Measurements from ENCODE around the gene LUC7L2. TPM values are rescaled to one million over a fixed set of nuclear protein-coding genes. Genes with fewer than 3 reads are reported as not detected.

The LUC7L2 gene
- total and polyA plus RNA-seq, 9 of the 15 experiments (the other 6 are each of a cell fraction or from before 2014, with no cell fraction given), result 56.1 to 207 (median 141) TPM

DNA sequence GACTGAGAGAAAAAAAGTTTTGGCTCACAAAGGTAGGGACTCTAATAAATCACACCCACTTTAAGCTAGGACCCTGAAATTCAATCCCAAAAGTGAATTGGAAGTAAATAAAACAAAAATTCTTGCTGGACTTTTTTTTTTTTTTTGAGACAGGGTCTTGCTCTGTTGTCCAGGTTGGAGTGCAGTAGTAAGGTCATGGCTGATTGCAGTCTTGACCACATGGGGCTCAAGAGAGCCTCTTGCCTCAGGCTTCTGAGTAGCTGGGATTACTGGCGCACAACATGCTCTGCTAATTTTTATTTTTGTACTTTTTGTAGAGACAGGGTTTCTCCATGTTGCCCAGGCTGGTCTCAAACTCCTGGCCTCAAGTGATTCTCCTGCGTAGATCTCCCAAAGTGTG, 5.0 kb upstream of the LUC7L2 start:
- CTCF ChIA-PET (ENCODE audit: low intra/inter-chr PET ratio), result no interaction called here
- peak in 1 of 4 experiments; percentile 34 for DNase-seq (ENCODE audit: extremely low read depth in 1 of 4, low spot score in 3 of 4)
- Histone ChIP-seq H3K27me3 (ENCODE audit: control insufficient read depth in 2 of 2, insufficient read depth in 2 of 2, low read length in 2 of 2) (no peaks in the 10 kb centered on the region), H3K9ac (ENCODE audit: insufficient read depth in 1 of 2, low read depth in 2 of 2, low read length in 2 of 2) (no peak overlapping the region), H3K36me3 (ENCODE audit: control insufficient read depth, insufficient read depth, low read length) (peaks cover 5% of the 10 kb centered on the region; the same call in 1 of the 3 replicates), H3K4me3 (no peak overlapping the region), H3K27ac (ENCODE audit: extremely low read depth, low read depth, low read length) (no peak overlapping the region), H3K4me2 (ENCODE audit: insufficient read depth, low read length) (no peak overlapping the region), H3K9me3 (replicated peaks; ENCODE audit: control insufficient read depth, insufficient read depth, low read depth, low read length) (no peaks in the 10 kb centered on the region), H3K9me1 (ENCODE audit: control insufficient read depth, insufficient read depth, low read length) (no peaks in the 10 kb centered on the region), H2AFZ (ENCODE audit: low read depth, low read length) (no peak overlapping the region), H3K79me2 (ENCODE audit: control insufficient read depth, insufficient read depth, low read length) (peaks cover 17% of the 10 kb centered on the region), H4K20me1 (replicated peaks; ENCODE audit: control insufficient read depth, insufficient read depth, low read length) (no peaks in the 10 kb centered on the region), H3K4me1 (replicated peaks in 1 of 2; ENCODE audit: control insufficient read depth in 2 of 2, insufficient read depth in 2 of 2, low read length in 2 of 2) (peaks cover 4 to 15% of the 10 kb centered on the region in 2 experiments; a peak in 4 of 5 replicates)
- WGBS (ENCODE audit: insufficient coverage, low coverage, missing lambda C conversion rate), result 90% methylated on average over 2 of the region's 2 CpGs
- intact Hi-C loops (cut with micrococcal nuclease) (no loop called here), in situ Hi-C loops (cut with MboI) (loop anchor here (25.0 kb wide), 1 partner anchor 1392 kb away; no protein-coding TSS in a partner anchor)
- no TSS peak for BruUV-seq (replicated peaks)
- no peak for ATAC-seq
- FAIRE-seq, result no peak
- POLR2A ChIA-PET, result interaction anchor here (0.9 to 2.0 kb wide), 3 partner anchors 9 to 110 kb away, joined by 3 to 5 read pairs (median 3); partner anchors contain the start of gene FMC1
- no peak for TF ChIP-seq CSDE1 (IDR thresholded peaks at IDR 0.05)
- TF ChIP-seq ZNF408 (CRISPR knock-in tag; IDR thresholded peaks at IDR 0.05; ENCODE audit: low read depth), result no peak
- no peak for TF ChIP-seq YY1 (IDR thresholded peaks at IDR 0.05; ENCODE audit: borderline replicate concordance in 1 of 3, control insufficient read depth in 1 of 3, extremely low read depth in 1 of 3, insufficient read depth in 3 of 3, insufficient read length in 1 of 3, insufficient replicate concordance in 2 of 3, low read depth in 1 of 3, low read length in 2 of 3)
- TF ChIP-seq, protein P1, sequence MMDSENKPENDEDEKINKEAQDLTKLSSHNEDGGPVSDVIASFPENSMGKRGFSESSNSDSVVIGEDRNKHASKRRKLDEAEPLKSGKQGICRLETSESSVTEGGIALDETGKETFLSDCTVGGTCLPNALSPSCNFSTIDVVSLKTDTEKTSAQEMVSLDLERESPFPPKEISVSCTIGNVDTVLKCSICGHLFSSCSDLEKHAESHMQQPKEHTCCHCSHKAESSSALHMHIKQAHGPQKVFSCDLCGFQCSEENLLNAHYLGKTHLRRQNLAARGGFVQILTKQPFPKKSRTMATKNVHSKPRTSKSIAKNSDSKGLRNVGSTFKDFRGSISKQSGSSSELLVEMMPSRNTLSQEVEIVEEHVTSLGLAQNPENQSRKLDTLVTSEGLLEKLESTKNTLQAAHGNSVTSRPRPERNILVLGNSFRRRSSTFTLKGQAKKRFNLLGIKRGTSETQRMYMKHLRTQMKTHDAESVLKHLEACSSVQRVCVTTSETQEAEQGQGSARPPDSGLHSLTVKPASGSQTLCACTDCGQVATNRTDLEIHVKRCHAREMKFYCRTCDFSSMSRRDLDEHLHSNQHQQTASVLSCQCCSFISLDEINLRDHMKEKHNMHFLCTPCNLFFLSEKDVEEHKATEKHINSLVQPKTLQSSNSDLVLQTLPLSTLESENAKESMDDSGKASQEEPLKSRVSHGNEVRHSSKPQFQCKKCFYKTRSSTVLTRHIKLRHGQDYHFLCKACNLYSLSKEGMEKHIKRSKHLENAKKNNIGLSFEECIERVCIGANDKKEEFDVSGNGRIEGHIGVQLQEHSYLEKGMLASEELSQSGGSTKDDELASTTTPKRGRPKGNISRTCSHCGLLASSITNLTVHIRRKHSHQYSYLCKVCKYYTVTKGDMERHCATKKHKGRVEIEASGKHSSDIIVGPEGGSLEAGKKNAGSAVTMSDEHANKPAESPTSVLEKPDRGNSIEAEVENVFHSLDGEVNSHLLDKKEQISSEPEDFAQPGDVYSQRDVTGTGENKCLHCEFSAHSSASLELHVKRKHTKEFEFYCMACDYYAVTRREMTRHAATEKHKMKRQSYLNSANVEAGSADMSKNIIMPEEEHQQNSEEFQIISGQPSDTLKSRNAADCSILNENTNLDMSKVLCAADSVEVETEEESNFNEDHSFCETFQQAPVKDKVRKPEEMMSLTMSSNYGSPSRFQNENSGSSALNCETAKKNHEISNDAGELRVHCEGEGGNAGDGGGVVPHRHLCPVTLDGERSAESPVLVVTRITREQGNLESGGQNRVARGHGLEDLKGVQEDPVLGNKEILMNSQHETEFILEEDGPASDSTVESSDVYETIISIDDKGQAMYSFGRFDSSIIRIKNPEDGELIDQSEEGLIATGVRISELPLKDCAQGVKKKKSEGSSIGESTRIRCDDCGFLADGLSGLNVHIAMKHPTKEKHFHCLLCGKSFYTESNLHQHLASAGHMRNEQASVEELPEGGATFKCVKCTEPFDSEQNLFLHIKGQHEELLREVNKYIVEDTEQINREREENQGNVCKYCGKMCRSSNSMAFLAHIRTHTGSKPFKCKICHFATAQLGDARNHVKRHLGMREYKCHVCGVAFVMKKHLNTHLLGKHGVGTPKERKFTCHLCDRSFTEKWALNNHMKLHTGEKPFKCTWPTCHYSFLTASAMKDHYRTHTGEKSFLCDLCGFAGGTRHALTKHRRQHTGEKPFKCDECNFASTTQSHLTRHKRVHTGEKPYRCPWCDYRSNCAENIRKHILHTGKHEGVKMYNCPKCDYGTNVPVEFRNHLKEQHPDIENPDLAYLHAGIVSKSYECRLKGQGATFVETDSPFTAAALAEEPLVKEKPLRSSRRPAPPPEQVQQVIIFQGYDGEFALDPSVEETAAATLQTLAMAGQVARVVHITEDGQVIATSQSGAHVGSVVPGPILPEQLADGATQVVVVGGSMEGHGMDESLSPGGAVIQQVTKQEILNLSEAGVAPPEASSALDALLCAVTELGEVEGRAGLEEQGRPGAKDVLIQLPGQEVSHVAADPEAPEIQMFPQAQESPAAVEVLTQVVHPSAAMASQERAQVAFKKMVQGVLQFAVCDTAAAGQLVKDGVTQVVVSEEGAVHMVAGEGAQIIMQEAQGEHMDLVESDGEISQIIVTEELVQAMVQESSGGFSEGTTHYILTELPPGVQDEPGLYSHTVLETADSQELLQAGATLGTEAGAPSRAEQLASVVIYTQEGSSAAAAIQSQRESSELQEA (IDR thresholded peaks at IDR 0.05; ENCODE audit: low read depth), result no peak
- no peak for TF ChIP-seq ZFP91 (CRISPR knock-in tag; IDR thresholded peaks at IDR 0.05)
- no peak for TF ChIP-seq ETV1 (tag; conservative IDR thresholded peaks at IDR 0.05; ENCODE audit: low read depth)
- no peak for TF ChIP-seq NONO (IDR thresholded peaks at IDR 0.05; ENCODE audit: low read depth in 2 of 2, low read length in 1 of 2)
- TF ChIP-seq TCF7L2 (IDR thresholded peaks at IDR 0.05; ENCODE audit: low read depth, low read length), result no peak
- TF ChIP-seq XRCC5 (IDR thresholded peaks at IDR 0.05; ENCODE audit: low read depth, low read length), result no peak
- no peak for TF ChIP-seq ZNF584 (CRISPR knock-in tag; IDR thresholded peaks at IDR 0.05; ENCODE audit: low read depth)
